Measurements from ENCODE around the gene TMOD1. TPM values are rescaled to one million over a fixed set of nuclear protein-coding genes. Genes with fewer than 3 reads are reported as not detected.
A peak's percentile ranks its signal among the peaks of the same experiment; 100 is the strongest.

The TMOD1 gene
- total RNA-seq, 3 donors from 2014 or later = 10.4 to 15.4 (median 13.9) TPM

GRCh38 chr9:97536480-97536879 is 35.0 kb downstream of the TMOD1 start:
- TF ChIP-seq, protein P1, sequence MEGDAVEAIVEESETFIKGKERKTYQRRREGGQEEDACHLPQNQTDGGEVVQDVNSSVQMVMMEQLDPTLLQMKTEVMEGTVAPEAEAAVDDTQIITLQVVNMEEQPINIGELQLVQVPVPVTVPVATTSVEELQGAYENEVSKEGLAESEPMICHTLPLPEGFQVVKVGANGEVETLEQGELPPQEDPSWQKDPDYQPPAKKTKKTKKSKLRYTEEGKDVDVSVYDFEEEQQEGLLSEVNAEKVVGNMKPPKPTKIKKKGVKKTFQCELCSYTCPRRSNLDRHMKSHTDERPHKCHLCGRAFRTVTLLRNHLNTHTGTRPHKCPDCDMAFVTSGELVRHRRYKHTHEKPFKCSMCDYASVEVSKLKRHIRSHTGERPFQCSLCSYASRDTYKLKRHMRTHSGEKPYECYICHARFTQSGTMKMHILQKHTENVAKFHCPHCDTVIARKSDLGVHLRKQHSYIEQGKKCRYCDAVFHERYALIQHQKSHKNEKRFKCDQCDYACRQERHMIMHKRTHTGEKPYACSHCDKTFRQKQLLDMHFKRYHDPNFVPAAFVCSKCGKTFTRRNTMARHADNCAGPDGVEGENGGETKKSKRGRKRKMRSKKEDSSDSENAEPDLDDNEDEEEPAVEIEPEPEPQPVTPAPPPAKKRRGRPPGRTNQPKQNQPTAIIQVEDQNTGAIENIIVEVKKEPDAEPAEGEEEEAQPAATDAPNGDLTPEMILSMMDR (IDR thresholded peaks at IDR 0.05) = no peak
- no peak for TF ChIP-seq POLR2AphosphoS5 (IDR thresholded peaks at IDR 0.05)
- no peak for TF ChIP-seq POLR2A (IDR thresholded peaks at IDR 0.05)
- DNase-seq (ENCODE audit: low spot score in 2 of 2) = no peak
- Histone ChIP-seq H3K27ac (peak overlapping the region in 1 of 2 donors; percentile 40), H3K36me3 (no peaks in the 10 kb centered on the region), H3K4me1 (no peaks in the 10 kb centered on the region), H3K9me3 (peaks cover 0 to 4% of the 10 kb centered on the region in 2 donors), H3K4me3 (no peak overlapping the region), H3K27me3 (no peaks in the 10 kb centered on the region)
- intact Hi-C loops (cut with DNase I; ENCODE audit: low total_unique reads) = no loop called here

GRCh38 chr9:97543561-97543960 is 42.1 kb downstream of the TMOD1 start:
- Histone ChIP-seq H3K9me3 (no peaks in the 10 kb centered on the region), H3K36me3 (no peaks in the 10 kb centered on the region), H3K27me3 (no peaks in the 10 kb centered on the region), H3K4me3 (no peak overlapping the region), H3K27ac (no peak overlapping the region), H3K4me1 (no peaks in the 10 kb centered on the region)
- no peak for TF ChIP-seq POLR2AphosphoS5 (IDR thresholded peaks at IDR 0.05)
- no peak for TF ChIP-seq POLR2A (IDR thresholded peaks at IDR 0.05)
- TF ChIP-seq, protein P1 (IDR thresholded peaks at IDR 0.05) = no peak
- no peak for DNase-seq (ENCODE audit: low spot score in 2 of 2)
- intact Hi-C loops (cut with DNase I; ENCODE audit: low total_unique reads) = no loop called here

DNA sequence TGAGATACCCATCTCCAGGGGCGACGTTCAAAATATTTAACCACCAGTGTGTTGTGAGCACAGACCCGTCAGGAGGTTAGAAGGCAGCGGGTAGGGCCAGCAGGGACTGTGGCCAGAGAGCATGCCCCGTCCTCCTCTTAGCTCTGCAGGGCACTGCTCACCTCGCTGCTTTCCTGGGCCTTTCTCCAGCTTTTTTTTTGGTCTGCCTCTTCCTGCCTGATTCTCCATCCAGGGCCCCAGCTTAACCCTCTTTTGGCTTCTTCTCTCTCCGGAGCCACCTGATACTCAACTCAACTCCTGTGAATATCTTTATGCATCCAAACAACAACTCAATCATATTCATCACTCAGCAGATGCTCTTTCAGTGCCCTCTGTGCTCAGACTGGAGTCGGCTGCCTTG is 44.0 kb downstream of the TMOD1 start:
- no peaks in the 10 kb centered on the region for H3K27me3 ChIP-seq
- no peaks in the 10 kb centered on the region for H3K4me1 ChIP-seq
- intact Hi-C loops (cut with DNase I; ENCODE audit: low total_unique reads) = no loop called here
- no peak for DNase-seq (ENCODE audit: low spot score in 2 of 2)
- H3K4me3 ChIP-seq = no peak overlapping the region
- no peak for TF ChIP-seq POLR2AphosphoS5 (IDR thresholded peaks at IDR 0.05)
- no peak for TF ChIP-seq POLR2A (IDR thresholded peaks at IDR 0.05)
- TF ChIP-seq, protein P1 (IDR thresholded peaks at IDR 0.05) = no peak
- no peaks in the 10 kb centered on the region for H3K36me3 ChIP-seq
- H3K27ac ChIP-seq = no peak overlapping the region
- no peaks in the 10 kb centered on the region for H3K9me3 ChIP-seq

- H3K4me3 ChIP-seq = no peak overlapping the region
- no peak for DNase-seq (ENCODE audit: low spot score in 2 of 2)
- no peaks in the 10 kb centered on the region for H3K27me3 ChIP-seq
- H3K9me3 ChIP-seq = no peaks in the 10 kb centered on the region
- intact Hi-C loops (cut with DNase I; ENCODE audit: low total_unique reads) = no loop called here
- no peak for TF ChIP-seq POLR2AphosphoS5 (IDR thresholded peaks at IDR 0.05)
- no peak for TF ChIP-seq POLR2A (IDR thresholded peaks at IDR 0.05)
- TF ChIP-seq, protein P1 (IDR thresholded peaks at IDR 0.05) = no peak
- no peaks in the 10 kb centered on the region for H3K4me1 ChIP-seq
- H3K27ac ChIP-seq = no peak overlapping the region
- no peaks in the 10 kb centered on the region for H3K36me3 ChIP-seq
Observed at GRCh38 chr9:97547098-97547829, 45.8 kb downstream of the TMOD1 start.

DNA sequence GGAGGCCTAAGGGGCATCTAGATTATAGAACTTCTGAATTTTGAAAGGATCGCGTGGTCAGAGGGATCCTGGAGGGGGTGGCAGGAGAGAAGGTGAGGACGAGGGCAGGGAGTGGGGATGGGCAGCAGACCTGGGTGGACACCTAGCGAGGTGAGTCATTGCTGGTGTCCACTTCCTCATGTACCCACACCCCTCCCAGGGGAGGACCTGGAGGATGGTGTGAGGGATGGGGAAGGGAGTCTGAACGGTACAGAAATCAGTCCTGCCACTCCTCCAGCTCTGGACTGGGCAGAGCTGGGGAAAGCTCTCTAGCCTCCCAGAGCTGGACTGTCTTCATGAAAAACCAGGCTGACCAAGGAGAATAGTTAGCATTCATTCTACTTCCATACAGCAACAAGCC is 46.9 kb downstream of the TMOD1 start:
- no peak for DNase-seq (ENCODE audit: low spot score in 2 of 2)
- intact Hi-C loops (cut with DNase I; ENCODE audit: low total_unique reads) = no loop called here
- H3K4me3 ChIP-seq = no peak overlapping the region
- no peak overlapping the region for H3K27ac ChIP-seq
- no peaks in the 10 kb centered on the region for H3K4me1 ChIP-seq
- TF ChIP-seq POLR2AphosphoS5 (IDR thresholded peaks at IDR 0.05) = no peak
- no peak for TF ChIP-seq POLR2A (IDR thresholded peaks at IDR 0.05)
- TF ChIP-seq, protein P1 (IDR thresholded peaks at IDR 0.05) = no peak
- H3K27me3 ChIP-seq = no peaks in the 10 kb centered on the region
- no peaks in the 10 kb centered on the region for H3K36me3 ChIP-seq
- no peaks in the 10 kb centered on the region for H3K9me3 ChIP-seq

All from breast epithelium (tissue), 4 donors.